ENCODE data around the gene FYCO1. TPM values are rescaled to one million over a fixed set of nuclear protein-coding genes. Genes with fewer than 3 reads are reported as not detected.

Gene FYCO1
- total and polyA plus RNA-seq, 2 of the 8 experiments (the other 6 are each of a cell fraction or from before 2014, with no cell fraction given) = 4.8 to 10.8 TPM

DNA sequence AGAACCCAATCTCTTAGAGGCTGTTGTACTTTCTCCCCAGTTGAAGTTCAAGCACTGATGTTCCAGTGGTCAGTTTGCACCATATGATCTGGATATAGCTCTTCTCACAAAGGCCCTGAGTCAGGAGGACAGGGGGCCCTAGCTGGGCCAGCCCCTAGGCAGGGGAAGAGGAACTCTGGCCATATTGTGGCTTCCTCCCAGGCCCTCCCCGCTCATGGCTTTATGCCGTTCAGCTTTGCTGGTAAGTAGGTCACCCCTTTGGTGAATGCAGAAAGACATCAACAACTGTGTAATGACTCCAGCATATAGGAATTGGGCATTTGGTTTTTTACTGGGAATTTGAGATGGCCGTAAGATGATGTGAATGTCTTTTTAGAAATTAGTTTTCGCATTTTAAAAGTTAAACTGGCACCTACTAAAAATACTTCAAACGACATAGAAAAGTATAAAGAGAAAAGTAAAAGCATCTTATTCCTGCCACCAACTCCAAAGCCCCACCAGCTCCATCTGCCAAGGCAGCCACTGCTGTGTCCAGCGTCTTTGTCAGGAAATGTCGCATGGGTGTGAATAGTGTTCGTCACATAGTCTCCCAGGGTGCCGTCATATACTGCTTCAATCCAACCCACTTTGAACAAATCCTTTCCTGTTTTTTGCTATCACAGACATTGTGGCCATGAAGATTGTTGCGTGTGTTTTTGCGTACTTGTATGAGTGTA, 84.0 kb downstream of the FYCO1 start (continued):
- no peak for TF ChIP-seq ATF3 (IDR thresholded peaks at IDR 0.05; ENCODE audit: insufficient read depth, low read depth, low read length)
- TF ChIP-seq SIN3A (conservative IDR thresholded peaks at IDR 0.05 in 1 of 2, IDR thresholded peaks at IDR 0.05 in 1 of 2; ENCODE audit: low read depth in 1 of 2, low read length in 2 of 2) = no peak
